Measurements from ENCODE around the gene BTN1A1. TPM values are rescaled to one million over a fixed set of nuclear protein-coding genes. Genes with fewer than 3 reads are reported as not detected.
"Not testable (repeated sequence)": the region's sequence is repeated elsewhere in the genome, so short reads cannot be mapped to it uniquely, and the experiment has no call there.

The BTN1A1 gene
- total RNA-seq, 1 donor from 2014 or later, result not detected

DNA sequence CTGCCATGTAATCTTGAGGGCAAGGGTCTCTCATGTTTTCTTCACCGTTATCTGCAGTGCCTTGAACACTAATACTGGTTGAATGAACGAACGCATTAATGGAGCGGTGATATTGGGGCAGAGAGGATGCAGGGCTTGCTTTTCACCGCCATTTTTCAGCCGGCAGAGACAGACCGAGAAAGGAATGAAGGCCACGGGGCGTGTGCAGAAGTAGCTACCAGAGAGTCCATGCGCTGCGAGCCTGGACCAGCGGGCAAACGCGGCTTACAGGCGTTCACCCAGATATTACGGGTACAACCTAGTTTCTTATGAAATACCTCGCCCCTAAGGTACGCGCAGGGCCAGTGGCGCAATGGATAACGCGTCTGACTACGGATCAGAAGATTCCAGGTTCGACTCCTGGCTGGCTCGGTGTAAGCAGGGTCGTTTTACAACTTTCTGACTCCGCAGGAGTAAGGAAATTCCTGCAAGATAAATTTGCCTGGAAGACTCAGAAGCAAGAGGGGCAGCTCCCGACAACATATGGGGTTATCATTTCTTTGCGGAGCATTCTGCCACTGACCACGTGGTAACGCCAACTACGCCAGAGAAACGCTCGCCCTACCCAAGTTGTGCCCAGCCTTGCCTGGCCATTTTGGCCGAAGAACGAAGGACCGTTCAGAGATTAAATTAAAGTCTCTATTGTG, 37.2 kb downstream of the BTN1A1 start:
- DNase-seq (ENCODE audit: low read depth), result peak; percentile 90

- DNase-seq (ENCODE audit: low read depth), result peak; percentile 90
Observed at GRCh38 chr6:26537846-26538571, 37.9 kb downstream of the BTN1A1 start, which contains the start of gene HMGN4. Gene HMGN4 (plus strand): TSS chr6:26538366. CDS start chr6:26545207, 6,841 bp downstream.

DNA sequence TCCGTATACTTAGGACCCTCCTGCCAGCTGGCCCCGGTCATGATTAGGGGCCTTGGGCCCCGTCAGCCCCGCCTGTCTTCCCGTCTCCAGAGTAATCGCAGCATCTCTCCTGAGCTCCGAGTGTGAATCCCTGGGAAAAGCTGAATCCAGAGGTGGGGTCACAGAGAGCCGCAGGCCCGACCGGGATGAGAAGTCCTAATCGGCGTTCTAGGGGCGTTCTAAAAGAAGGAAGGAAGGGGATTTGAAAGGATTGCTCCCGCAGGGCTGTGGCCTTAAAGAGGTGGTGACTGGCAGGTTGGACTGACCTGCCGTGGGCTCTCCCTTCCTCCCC, 38.4 kb downstream of the BTN1A1 start:
- no peak for DNase-seq (ENCODE audit: low read depth)

DNA sequence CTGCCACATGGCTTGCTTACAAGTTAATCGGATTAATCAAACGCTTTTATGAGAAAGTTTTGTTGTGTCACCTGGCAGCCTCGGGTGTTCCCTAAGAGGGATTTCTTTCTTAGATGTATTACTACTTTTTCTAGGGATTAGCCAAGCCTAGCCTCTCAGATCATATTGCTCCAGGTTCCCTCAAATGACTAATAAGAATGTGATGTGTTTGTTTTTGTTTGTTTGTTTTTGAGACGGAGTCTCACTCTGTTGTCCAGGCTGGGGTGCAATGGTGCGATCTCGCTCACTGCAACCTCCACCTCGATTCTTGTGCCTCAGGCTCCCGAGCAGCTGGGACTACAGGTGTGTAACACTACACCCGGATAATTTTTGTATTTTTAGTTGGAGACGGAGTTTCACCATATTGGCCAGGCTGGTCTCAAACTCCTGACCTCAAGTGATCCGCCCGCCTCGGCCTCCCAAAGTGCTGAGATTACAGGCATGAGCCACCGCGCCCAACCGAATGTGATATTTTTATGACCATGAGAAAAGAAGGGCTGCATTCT, 39.0 kb downstream of the BTN1A1 start:
- peak; percentile 42 for DNase-seq (ENCODE audit: low read depth)

- no peak for DNase-seq (ENCODE audit: low read depth)
Observed at GRCh38 chr6:26541579-26541978, 41.5 kb downstream of the BTN1A1 start.

DNA sequence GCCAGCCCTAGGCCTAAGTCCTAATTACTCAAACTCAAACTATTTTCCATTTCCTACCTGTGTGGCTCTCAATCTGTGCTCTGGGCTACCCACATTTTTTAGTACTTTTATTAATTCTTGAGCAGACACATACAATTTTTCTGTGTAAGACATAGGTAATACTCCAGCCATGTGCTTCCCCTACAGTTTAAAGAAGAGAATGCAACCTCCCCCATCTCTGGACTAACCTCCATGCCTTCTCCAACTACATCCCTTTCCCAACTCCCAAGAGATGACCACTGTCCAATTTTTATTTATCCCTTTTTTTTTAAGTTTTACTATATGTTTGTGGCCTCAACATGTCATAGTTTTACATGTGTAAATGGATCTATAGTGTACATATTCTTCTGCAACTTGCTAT, 43.9 kb downstream of the BTN1A1 start:
- no peak for DNase-seq (ENCODE audit: low read depth)

- no peak for DNase-seq (ENCODE audit: low read depth)
Observed at GRCh38 chr6:26544473-26544872, 44.4 kb downstream of the BTN1A1 start.

DNA sequence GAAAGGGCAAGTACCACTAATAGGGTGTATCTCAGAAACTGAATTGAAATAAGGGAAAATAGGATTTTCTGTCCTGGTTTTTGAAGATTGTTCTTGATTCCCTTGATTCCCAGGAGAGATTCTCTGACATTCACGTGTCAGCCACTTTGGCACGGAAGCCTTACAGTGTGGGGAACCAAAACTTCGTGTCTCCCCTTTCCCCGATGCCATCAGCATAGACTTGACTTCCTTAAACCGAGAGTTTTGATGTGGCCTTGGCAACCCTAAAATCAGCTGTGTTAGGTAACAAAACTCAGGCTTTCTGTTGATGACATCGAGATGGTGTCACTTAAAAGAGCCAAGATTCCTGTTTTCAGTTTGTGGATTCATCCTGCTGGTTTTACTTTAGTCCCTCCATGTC, 45.5 kb downstream of the BTN1A1 start:
- no peak for DNase-seq (ENCODE audit: low read depth)

- DNase-seq (ENCODE audit: low read depth), result not testable (repeated sequence)
Observed at GRCh38 chr6:26547363-26547762, 47.3 kb downstream of the BTN1A1 start.

DNA sequence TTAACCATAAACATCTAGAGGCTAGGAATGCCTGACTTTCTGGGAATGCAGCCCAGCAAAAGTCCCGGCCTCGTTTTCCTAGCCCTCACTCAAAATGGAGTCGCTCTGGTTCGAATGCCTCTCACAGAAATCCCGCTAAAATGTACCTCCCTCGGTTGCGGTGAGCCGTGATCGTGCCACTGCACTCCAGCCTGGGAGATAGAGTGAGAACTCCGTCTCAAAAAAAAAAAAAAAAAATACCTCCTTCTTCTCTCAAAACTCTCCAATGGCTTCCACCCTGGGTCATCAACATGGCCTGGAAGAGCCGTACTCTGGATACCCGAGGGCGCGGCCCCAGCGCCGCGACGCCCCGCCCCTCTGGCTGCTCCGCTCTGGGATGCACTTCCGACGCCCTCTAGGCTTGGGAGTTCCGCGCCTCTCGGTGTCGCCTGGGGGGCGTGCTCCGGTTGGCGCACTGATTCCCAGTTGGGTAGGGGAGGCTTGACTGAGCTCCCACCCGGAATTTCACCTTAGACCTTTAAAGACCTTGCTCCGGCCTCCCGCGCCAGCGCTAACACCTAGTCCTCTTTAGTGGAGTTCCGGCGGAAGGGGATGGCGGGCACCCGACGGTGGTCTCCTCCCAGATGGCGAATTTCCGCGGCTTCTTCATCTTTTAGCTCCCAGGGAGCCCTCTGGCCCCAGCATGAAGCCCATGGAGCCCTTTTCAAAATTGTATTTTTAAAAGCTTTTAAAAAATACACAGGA, 50.3 kb downstream of the BTN1A1 start:
- no peak for DNase-seq (ENCODE audit: low read depth)

DNA sequence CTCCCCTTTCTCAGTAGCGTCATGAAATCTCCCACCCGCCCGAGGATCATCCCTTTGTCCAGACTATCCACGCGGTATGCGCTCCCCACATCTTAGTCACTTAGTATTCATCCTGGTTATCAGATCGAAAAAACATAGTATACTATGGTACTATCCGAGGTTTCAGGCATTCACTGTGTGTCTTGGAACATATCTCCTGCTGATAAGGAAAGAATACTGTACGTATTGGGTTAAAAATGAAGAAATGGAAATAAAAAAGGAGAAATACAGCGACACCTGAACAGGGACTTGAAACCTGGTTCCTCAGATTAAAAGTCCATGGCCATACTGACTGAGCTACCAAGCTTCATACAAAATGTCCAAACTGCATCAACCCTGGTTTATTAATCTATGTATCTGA, 52.1 kb downstream of the BTN1A1 start:
- no peak for DNase-seq (ENCODE audit: low read depth)

GRCh38 chr6:26552640-26553188, 52.6 kb downstream of the BTN1A1 start:
- DNase-seq (ENCODE audit: low read depth), result no peak

- peak; percentile 57 for DNase-seq (ENCODE audit: low read depth)
Observed at GRCh38 chr6:26553264-26553634, 53.1 kb downstream of the BTN1A1 start.

- peak; percentile 85 for DNase-seq (ENCODE audit: low read depth)
Observed at GRCh38 chr6:26553635-26554446, 53.7 kb downstream of the BTN1A1 start.

GRCh38 chr6:26554447-26554696, 54.3 kb downstream of the BTN1A1 start:
- DNase-seq (ENCODE audit: low read depth), result no peak

- peak; percentile 40 for DNase-seq (ENCODE audit: low read depth)
Observed at GRCh38 chr6:26554697-26555504, 54.8 kb downstream of the BTN1A1 start.

DNA sequence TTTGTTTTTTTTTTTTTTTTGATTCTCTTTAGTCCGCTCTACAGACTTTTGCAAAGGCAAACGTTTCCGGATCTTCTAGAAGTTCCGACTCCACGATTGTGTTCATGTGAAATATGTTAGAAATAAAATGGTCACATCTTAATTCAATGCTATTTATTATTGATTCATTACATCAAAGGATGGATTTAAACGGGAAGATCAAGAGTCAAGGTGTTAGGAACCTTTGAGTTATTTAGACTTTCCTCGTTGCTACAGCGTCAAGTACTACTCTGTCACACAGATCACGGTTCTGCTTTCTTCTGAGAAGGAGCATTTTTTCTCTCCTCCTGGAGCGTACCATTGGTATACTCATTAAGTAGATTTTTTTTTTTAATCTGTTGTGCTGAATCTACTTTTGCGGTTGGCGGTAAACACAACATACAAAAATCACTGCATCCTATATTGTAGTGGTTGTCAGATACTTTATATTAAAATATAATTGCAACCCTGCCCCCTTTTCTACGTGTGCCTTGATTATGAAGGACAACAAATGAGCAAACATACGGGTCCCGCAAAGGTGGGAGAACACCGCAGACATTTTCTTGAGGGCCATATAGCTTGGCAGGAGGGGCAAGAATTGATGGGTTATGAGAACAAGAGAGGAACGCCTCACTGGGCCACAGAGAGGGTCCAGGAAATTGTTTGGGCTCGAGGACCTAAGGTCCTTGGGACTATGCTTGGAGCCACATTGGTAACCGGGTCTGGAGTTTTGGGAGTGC, 55.6 kb downstream of the BTN1A1 start:
- DNase-seq (ENCODE audit: low read depth), result no peak

DNA sequence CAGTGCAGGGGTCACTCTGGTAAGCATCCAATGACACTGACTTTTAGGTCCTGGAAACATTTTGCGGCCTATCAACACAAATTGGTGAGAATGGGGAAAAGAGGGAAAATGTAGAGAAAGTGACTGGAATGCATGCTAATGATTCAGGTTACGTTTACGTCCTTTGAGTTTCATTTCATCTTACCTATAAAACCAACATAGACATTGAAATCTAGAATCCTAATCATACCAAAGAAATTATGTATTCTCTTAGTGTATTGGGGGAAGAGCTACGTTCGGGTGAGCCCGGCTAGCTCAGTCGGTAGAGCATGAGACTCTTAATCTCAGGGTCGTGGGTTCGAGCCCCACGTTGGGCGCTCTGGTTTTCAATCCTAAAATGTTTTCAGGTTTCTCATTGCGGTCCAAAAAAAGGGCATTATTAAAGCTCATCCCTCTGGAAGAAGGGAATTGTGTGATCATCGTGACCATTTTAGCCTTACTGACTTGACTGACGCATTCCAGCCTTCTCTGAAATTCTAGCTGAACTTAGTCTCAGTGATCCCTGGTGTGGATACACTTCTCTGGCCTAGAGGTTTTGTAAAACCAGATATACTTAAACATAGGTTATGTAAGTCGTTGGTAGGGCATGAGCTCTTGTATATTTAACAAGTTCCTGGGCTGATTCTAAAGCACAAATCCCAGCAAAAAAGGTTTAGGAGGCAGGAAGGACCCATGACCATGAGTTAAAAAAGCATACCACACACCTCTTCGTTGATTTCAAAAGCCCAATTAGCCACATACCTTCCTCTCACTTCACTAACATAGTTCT, 56.4 kb downstream of the BTN1A1 start:
- DNase-seq (ENCODE audit: low read depth), result no peak

Measured in renal cortical epithelial cell (primary cell).